OCI-LY1 (cell line): Measurements from ENCODE around the gene RALB.

Source experiments
- H2AFZ ChIP-seq: fragments of 200-600 bp; sonication (generic), shearing (Covaris generic); 2 replicates; pipeline ENCODE4 v1.6.0; 2014; ENCODE audit warnings: antibody characterized with exemption, mild to moderate bottlenecking, low read length
- H3F3A ChIP-seq: fragments of 200-600 bp; sonication (generic), shearing (Covaris generic); 2 replicates; pipeline ENCODE4 v1.6.0; 2014; ENCODE audit warnings: mild to moderate bottlenecking, antibody characterized with exemption, low read length, moderate library complexity; ENCODE audit not compliant: insufficient read depth
- H3K27ac ChIP-seq: fragments of 200-600 bp; sonication (generic); 2 replicates; pipeline ENCODE4 v1.5.1; 2014; ENCODE audit warnings: low read length, mixed run types, mild to moderate bottlenecking, low read depth; ENCODE audit not compliant: poor library complexity, severe bottlenecking
- H3K27me3 ChIP-seq: fragments of 200-600 bp; sonication (generic); 2 replicates; pipeline ENCODE4 v1.6.0; 2014; ENCODE audit warnings: antibody characterized with exemption, mild to moderate bottlenecking, low read length, moderate library complexity; ENCODE audit not compliant: insufficient read depth
- H3K36me3 ChIP-seq: fragments of 200-600 bp; sonication (generic); 2 replicates; pipeline ENCODE4 v1.6.1; 2014; ENCODE audit warnings: mild to moderate bottlenecking, antibody characterized with exemption, low read length, moderate library complexity, mixed read lengths; ENCODE audit not compliant: insufficient read depth
- H3K4me1 ChIP-seq: fragments of 200-600 bp; sonication (generic); 2 replicates; pipeline ENCODE4 v1.5.1; 2014; ENCODE audit warnings: mild to moderate bottlenecking, low read length, moderate library complexity; ENCODE audit not compliant: insufficient read depth, severe bottlenecking
- H3K4me2 ChIP-seq: fragments of 200-600 bp; sonication (generic), shearing (Covaris generic); 2 replicates; pipeline ENCODE4 v1.6.1; 2014; ENCODE audit warnings: low read length
- H3K4me3 ChIP-seq: fragments of 200-600 bp; sonication (generic); 2 replicates; pipeline ENCODE4 v1.5.1; 2014; ENCODE audit warnings: low read length, low read depth, mild to moderate bottlenecking, mixed read lengths; ENCODE audit not compliant: poor library complexity, severe bottlenecking
- H3K79me2 ChIP-seq: fragments of 200-600 bp; shearing (Covaris generic); 2 replicates; pipeline ENCODE4 v1.6.1; 2016; ENCODE audit warnings: mixed run types, low read length, mixed read lengths; ENCODE audit not compliant: insufficient read depth
- H3K9ac ChIP-seq: fragments of 200-600 bp; sonication (generic), shearing (Covaris generic); 2 replicates; pipeline ENCODE4 v1.6.1; 2014; ENCODE audit warnings: mild to moderate bottlenecking, low read length, mixed read lengths
- H3K9me2 ChIP-seq: fragments of 200-600 bp; sonication (generic), shearing (Covaris generic); 2 replicates; pipeline ENCODE4 v1.6.1; 2014; ENCODE audit warnings: low read depth, mild to moderate bottlenecking, low read length, mixed read lengths
- H3K9me3 ChIP-seq: fragments of 200-600 bp; shearing (Covaris generic); 2 replicates; pipeline ENCODE4 v1.6.1; 2014; ENCODE audit warnings: low read length, mixed read lengths
- H4K20me1 ChIP-seq: fragments of 200-600 bp; sonication (generic), shearing (Covaris generic); 2 replicates; pipeline ENCODE4 v1.6.0; 2016; ENCODE audit warnings: mild to moderate bottlenecking, low read length; ENCODE audit not compliant: insufficient read depth
- CTCF ChIP-seq: fragments of 200-600 bp; sonication (generic), shearing (Covaris generic); IDR thresholded peaks from 2 replicates; pipeline ENCODE4 v1.5.1; 2017; ENCODE audit warnings: mild to moderate bottlenecking, antibody characterized with exemption, low read length, moderate library complexity, mixed read lengths
- EZH2 ChIP-seq: fragments of 200-600 bp; sonication (generic), shearing (Covaris generic); IDR thresholded peaks from 2 replicates; pipeline ENCODE4 v1.8.0; 2017; ENCODE audit warnings: borderline replicate concordance, mixed run types, mild to moderate bottlenecking, antibody characterized with exemption, low read length, moderate library complexity, mixed read lengths

RALB gene

GRCh38 chr2:120269076-120269744 lies 16.6 kb downstream of the RALB start:
- no peak overlapping the region for H3K4me2 ChIP-seq
- H3K4me3 ChIP-seq, result no peak overlapping the region
- H2AFZ ChIP-seq, result no peak overlapping the region
- H3K9ac ChIP-seq, result no peak overlapping the region
- peaks cover 6% of the 10 kb centered on the region for H3K4me1 ChIP-seq
- no peaks in the 10 kb centered on the region for H3K9me3 ChIP-seq
- H3K79me2 ChIP-seq, result no peaks in the 10 kb centered on the region
- H4K20me1 ChIP-seq, result no peaks in the 10 kb centered on the region
- no peaks in the 10 kb centered on the region; the same call in 1 of the 2 replicates for H3K36me3 ChIP-seq
- H3K27ac ChIP-seq, result no peak overlapping the region
- H3K27me3 ChIP-seq, result no peaks in the 10 kb centered on the region
- TF ChIP-seq CTCF, result no peak
- TF ChIP-seq EZH2, result no peak
- no peaks in the 10 kb centered on the region for H3F3A ChIP-seq
- H3K9me2 ChIP-seq, result no peaks in the 10 kb centered on the region

GRCh38 chr2:120269816-120270215 lies 17.2 kb downstream of the RALB start:
- Histone ChIP-seq H3K4me2 (no peak overlapping the region), H3K36me3 (no peaks in the 10 kb centered on the region; the same call in 1 of the 2 replicates), H3K9me2 (no peaks in the 10 kb centered on the region), H3K79me2 (no peaks in the 10 kb centered on the region), H3K27me3 (no peaks in the 10 kb centered on the region), H3K9me3 (no peaks in the 10 kb centered on the region), H3F3A (no peaks in the 10 kb centered on the region), H3K27ac (no peak overlapping the region), H2AFZ (no peak overlapping the region), H3K4me1 (peaks cover 4% of the 10 kb centered on the region), H4K20me1 (no peaks in the 10 kb centered on the region), H3K9ac (no peak overlapping the region), H3K4me3 (no peak overlapping the region)
- no peak for TF ChIP-seq EZH2
- TF ChIP-seq CTCF, result no peak

DNA sequence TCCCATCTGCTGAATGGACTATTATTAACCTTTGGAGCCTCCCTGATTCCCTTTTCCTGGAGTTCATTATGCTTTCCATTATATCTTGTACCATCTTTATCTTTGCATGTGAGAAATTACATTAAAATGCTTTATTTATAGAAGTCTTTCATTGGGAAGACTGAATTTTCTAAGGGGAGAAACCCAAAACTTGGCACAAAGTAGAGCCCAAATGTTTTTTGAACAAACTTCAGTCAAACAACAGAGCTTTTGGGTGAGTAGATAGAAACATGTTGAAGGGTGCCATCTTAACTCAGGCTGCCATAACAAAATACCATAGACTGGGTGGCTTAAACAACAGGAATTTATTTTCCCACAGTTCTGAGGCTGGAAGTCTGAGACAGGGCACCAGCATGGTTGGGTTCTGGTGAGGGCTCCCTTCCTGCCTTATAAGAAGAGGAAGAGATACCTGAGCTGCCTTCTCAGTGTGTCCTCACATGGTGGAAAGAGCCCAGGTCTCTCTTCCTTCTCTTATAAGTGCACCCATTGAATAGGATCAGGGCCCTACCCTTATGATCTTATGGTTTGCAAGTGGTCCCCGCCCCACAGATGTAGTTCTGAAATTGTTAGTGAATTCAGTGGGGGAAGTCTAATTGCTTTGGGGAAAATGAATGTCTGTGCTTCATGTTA lies 19.2 kb downstream of the RALB start:
- no peaks in the 10 kb centered on the region for H3K9me2 ChIP-seq
- no peak overlapping the region for H3K9ac ChIP-seq
- no peaks in the 10 kb centered on the region for H3K4me1 ChIP-seq
- no peak overlapping the region for H3K4me3 ChIP-seq
- no peak overlapping the region for H3K4me2 ChIP-seq
- H2AFZ ChIP-seq, result no peak overlapping the region
- no peaks in the 10 kb centered on the region; the same call in 1 of the 2 replicates for H3K36me3 ChIP-seq
- no peak overlapping the region for H3K27ac ChIP-seq
- TF ChIP-seq EZH2 (no peak), CTCF (no peak)
- H4K20me1 ChIP-seq, result no peaks in the 10 kb centered on the region
- H3K27me3 ChIP-seq, result no peaks in the 10 kb centered on the region
- no peaks in the 10 kb centered on the region for H3K79me2 ChIP-seq
- no peaks in the 10 kb centered on the region for H3F3A ChIP-seq
- no peaks in the 10 kb centered on the region for H3K9me3 ChIP-seq
